ENCODE data around the gene NUP42. TPM values are rescaled to one million over a fixed set of nuclear protein-coding genes. Genes with fewer than 3 reads are reported as not detected.

NUP42 gene
- total and polyA plus RNA-seq, 9 of the 15 experiments (the other 6 are each of a cell fraction or from before 2014, with no cell fraction given), result 41.8 to 86.4 (median 71.2) TPM

DNA sequence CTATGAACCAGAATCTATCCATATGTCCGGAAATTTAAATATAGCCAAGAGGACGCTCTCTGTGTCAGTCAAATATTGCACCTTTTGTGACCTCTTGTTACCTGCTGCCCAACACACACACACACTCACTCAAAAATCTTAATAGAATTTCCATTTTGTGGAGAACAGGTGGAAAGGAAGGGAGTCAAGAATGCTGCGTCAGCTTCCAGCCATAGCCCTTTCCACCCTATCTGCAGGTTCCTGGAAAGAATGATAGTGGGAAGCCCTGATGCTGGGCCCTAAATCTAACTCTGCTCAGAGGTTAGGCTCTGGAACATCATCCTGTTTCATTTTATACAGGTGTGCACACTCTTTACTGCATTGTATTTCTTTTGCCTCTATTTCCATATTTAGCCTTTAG, 55.2 kb downstream of the NUP42 start:
- no peak overlapping the region for H3K4me3 ChIP-seq
- H3K27ac ChIP-seq (ENCODE audit: extremely low read depth, low read depth, low read length), result no peak overlapping the region
- intact Hi-C loops (cut with micrococcal nuclease), result no loop called here
- H3K9me3 ChIP-seq (replicated peaks; ENCODE audit: control insufficient read depth, insufficient read depth, low read depth, low read length), result no peaks in the 10 kb centered on the region
- peaks cover 0 to 17% of the 10 kb centered on the region in 2 experiments; a peak in 2 of 5 replicates for H3K4me1 ChIP-seq (replicated peaks in 1 of 2; ENCODE audit: control insufficient read depth in 2 of 2, insufficient read depth in 2 of 2, low read length in 2 of 2)
- H3K79me2 ChIP-seq (ENCODE audit: control insufficient read depth, insufficient read depth, low read length), result no peaks in the 10 kb centered on the region
- DNase-seq (ENCODE audit: extremely low read depth in 1 of 4, low spot score in 3 of 4) (peak in 1 of 4 experiments; percentile 41), FAIRE-seq (no peak), ATAC-seq (peak; percentile 36; the same call in 1 of the 3 replicates)
- ChIA-PET CTCF (ENCODE audit: low intra/inter-chr PET ratio) (no interaction called here), POLR2A (interaction anchor here (0.6 to 1.3 kb wide), 5 partner anchors 9 to 122 kb away, joined by 3 to 4 read pairs (median 3); no protein-coding TSS in a partner anchor)
- no peaks in the 10 kb centered on the region for H3K9me1 ChIP-seq (ENCODE audit: control insufficient read depth, insufficient read depth, low read length)
- in situ Hi-C loops (cut with MboI), result no loop called here
- no peak overlapping the region for H3K4me2 ChIP-seq (ENCODE audit: insufficient read depth, low read length)
- no peaks in the 10 kb centered on the region for H3K27me3 ChIP-seq (ENCODE audit: control insufficient read depth in 2 of 2, insufficient read depth in 2 of 2, low read length in 2 of 2)
- H2AFZ ChIP-seq (ENCODE audit: low read depth, low read length), result peak overlapping the region; percentile 2; the same call in 1 of the 2 replicates
- BruUV-seq (replicated peaks), result no TSS peak
- no peak overlapping the region for H3K9ac ChIP-seq (ENCODE audit: insufficient read depth in 1 of 2, low read depth in 2 of 2, low read length in 2 of 2)
- H4K20me1 ChIP-seq (replicated peaks; ENCODE audit: control insufficient read depth, insufficient read depth, low read length), result no peaks in the 10 kb centered on the region
- H3K36me3 ChIP-seq (ENCODE audit: control insufficient read depth, insufficient read depth, low read length), result no peaks in the 10 kb centered on the region
- WGBS (ENCODE audit: insufficient coverage, low coverage, missing lambda C conversion rate), result 41% methylated on average over 3 of the region's 3 CpGs
- TF ChIP-seq, protein P1, sequence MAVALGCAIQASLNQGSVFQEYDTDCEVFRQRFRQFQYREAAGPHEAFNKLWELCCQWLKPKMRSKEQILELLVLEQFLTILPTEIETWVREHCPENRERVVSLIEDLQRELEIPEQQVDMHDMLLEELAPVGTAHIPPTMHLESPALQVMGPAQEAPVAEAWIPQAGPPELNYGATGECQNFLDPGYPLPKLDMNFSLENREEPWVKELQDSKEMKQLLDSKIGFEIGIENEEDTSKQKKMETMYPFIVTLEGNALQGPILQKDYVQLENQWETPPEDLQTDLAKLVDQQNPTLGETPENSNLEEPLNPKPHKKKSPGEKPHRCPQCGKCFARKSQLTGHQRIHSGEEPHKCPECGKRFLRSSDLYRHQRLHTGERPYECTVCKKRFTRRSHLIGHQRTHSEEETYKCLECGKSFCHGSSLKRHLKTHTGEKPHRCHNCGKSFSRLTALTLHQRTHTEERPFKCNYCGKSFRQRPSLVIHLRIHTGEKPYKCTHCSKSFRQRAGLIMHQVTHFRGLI (CRISPR knock-in tag; IDR thresholded peaks at IDR 0.05), result no peak
- TF ChIP-seq ZNF778 (CRISPR knock-in tag; IDR thresholded peaks at IDR 0.05), result no peak
- TF ChIP-seq MAFK (IDR thresholded peaks at IDR 0.05; ENCODE audit: low read length), result peak; percentile 85
- no peak for TF ChIP-seq TOE1 (IDR thresholded peaks at IDR 0.05; ENCODE audit: borderline replicate concordance)
- no peak for TF ChIP-seq TOE1 (CRISPR knock-in tag; IDR thresholded peaks at IDR 0.05; ENCODE audit: borderline replicate concordance, low read depth)
- no peak for TF ChIP-seq ZNF143 (CRISPR knock-in tag; IDR thresholded peaks at IDR 0.05)
- TF ChIP-seq KDM4B (IDR thresholded peaks at IDR 0.05; ENCODE audit: borderline replicate concordance in 2 of 2, low read depth in 1 of 2), result no peak
- peak; percentile 85 for TF ChIP-seq MAFG (tag; conservative IDR thresholded peaks at IDR 0.05)
- TF ChIP-seq MAFF (IDR thresholded peaks at IDR 0.05; ENCODE audit: low read length), result peak; percentile 80
- TF ChIP-seq, protein P2, sequence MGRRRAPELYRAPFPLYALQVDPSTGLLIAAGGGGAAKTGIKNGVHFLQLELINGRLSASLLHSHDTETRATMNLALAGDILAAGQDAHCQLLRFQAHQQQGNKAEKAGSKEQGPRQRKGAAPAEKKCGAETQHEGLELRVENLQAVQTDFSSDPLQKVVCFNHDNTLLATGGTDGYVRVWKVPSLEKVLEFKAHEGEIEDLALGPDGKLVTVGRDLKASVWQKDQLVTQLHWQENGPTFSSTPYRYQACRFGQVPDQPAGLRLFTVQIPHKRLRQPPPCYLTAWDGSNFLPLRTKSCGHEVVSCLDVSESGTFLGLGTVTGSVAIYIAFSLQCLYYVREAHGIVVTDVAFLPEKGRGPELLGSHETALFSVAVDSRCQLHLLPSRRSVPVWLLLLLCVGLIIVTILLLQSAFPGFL (CRISPR knock-in tag; IDR thresholded peaks at IDR 0.05), result no peak
- peak; percentile 92 for TF ChIP-seq C11orf30 (IDR thresholded peaks at IDR 0.05; ENCODE audit: low read depth)
- TF ChIP-seq VEZF1 (CRISPR knock-in tag; IDR thresholded peaks at IDR 0.05), result no peak
- TF ChIP-seq CHAMP1 (IDR thresholded peaks at IDR 0.05), result no peak
- TF ChIP-seq NFE2 (IDR thresholded peaks at IDR 0.05; ENCODE audit: low read depth), result peak; percentile 38; the same call in 1 of the 2 replicates
- no peak for TF ChIP-seq RBM34 (IDR thresholded peaks at IDR 0.05; ENCODE audit: borderline replicate concordance, insufficient read depth, low read length)
- TF ChIP-seq NFE2L1 (tag; IDR thresholded peaks at IDR 0.05; ENCODE audit: borderline replicate concordance, low read depth), result no peak
